Neuronal stem cell (in vitro differentiated cells): ENCODE measurements around the gene PPP3R1.

Source experiments
- DNase-seq: peaks from one replicate; pipeline ENCODE4 v3.0.0-alpha.2; 2013; ENCODE audit warnings: low spot score
- H2AFZ ChIP-seq: one replicate; pipeline ENCODE4 v1.6.1; 2013; ENCODE audit warnings: mild to moderate bottlenecking, low read length, inconsistent platforms
- H2AK5ac ChIP-seq: 2 replicates; pipeline ENCODE4 v1.6.1; 2013; ENCODE audit warnings: low read depth, mild to moderate bottlenecking, inconsistent platforms, low read length, moderate library complexity, mixed read lengths
- H2BK120ac ChIP-seq: 2 replicates; pipeline ENCODE4 v1.6.1; 2013; ENCODE audit warnings: low read depth, mild to moderate bottlenecking, inconsistent platforms, low read length, moderate library complexity, mixed read lengths
- H2BK12ac ChIP-seq: one replicate; pipeline ENCODE4 v1.6.1; 2013; ENCODE audit warnings: low read length, inconsistent platforms
- H2BK15ac ChIP-seq: 2 replicates; pipeline ENCODE4 v1.6.1; 2013; ENCODE audit warnings: mild to moderate bottlenecking, low read length, inconsistent platforms, mixed read lengths
- H2BK5ac ChIP-seq: one replicate; pipeline ENCODE4 v1.6.1; 2013; ENCODE audit warnings: inconsistent platforms, mild to moderate bottlenecking, low read length, moderate library complexity
- H3K14ac ChIP-seq: one replicate; pipeline ENCODE4 v1.6.1; 2013; ENCODE audit warnings: low read length, inconsistent platforms
- H3K18ac ChIP-seq: 2 replicates; pipeline ENCODE4 v1.6.1; 2013; ENCODE audit warnings: low read length, inconsistent platforms
- H3K23ac ChIP-seq: 2 replicates; pipeline ENCODE4 v1.6.1; 2013; ENCODE audit warnings: low read depth, mild to moderate bottlenecking, mixed read lengths, low read length, inconsistent platforms; ENCODE audit not compliant: poor library complexity
- H3K27ac ChIP-seq: replicated peaks from 3 replicates; pipeline ENCODE4 v1.5.1; 2013; ENCODE audit warnings: low read length, inconsistent platforms
- H3K27me3 ChIP-seq, 3 experiments: 2 replicates each; pipeline ENCODE4 v1.6.1; 2013; ENCODE audit warnings: low read length in 3 of 3, mild to moderate bottlenecking in 2 of 3, inconsistent platforms in 1 of 3, low read depth in 1 of 3, mixed read lengths in 1 of 3, moderate library complexity in 1 of 3; ENCODE audit not compliant: control insufficient read depth in 3 of 3, insufficient read depth in 3 of 3
- H3K36me3 ChIP-seq, 2 donors: replicated peaks in 1 of 2; 2 replicates each; pipeline ENCODE4 v1.6.1; 2013; ENCODE audit warnings: low read length in 2 of 2; ENCODE audit not compliant: control insufficient read depth in 2 of 2, insufficient read depth in 2 of 2
- H3K4ac ChIP-seq: 2 replicates; pipeline ENCODE4 v1.6.1; 2013; ENCODE audit warnings: inconsistent platforms, mild to moderate bottlenecking, low read length, moderate library complexity
- H3K4me1 ChIP-seq, 2 donors: 1 replicate in 1 of 2; 2 replicates in 1 of 2; pipeline ENCODE4 v1.6.1; 2013; ENCODE audit warnings: low read length in 2 of 2, low read depth in 1 of 2; ENCODE audit not compliant: control insufficient read depth in 2 of 2, insufficient read depth in 1 of 2
- H3K4me2 ChIP-seq: one replicate; pipeline ENCODE4 v1.6.1; 2013; ENCODE audit warnings: mild to moderate bottlenecking, low read length, inconsistent platforms; ENCODE audit not compliant: insufficient read depth, poor library complexity, severe bottlenecking
- H3K4me3 ChIP-seq, 2 donors: 2 replicates each; pipeline ENCODE4 v1.5.1; 2013; ENCODE audit warnings: low read length in 2 of 2, mild to moderate bottlenecking in 2 of 2, inconsistent platforms in 1 of 2, moderate library complexity in 1 of 2
- H3K79me1 ChIP-seq: one replicate; pipeline ENCODE4 v1.6.1; 2013; ENCODE audit warnings: low read depth, mild to moderate bottlenecking, inconsistent platforms, low read length, moderate library complexity
- H3K9ac ChIP-seq: one replicate; pipeline ENCODE4 v1.6.1; 2013; ENCODE audit warnings: mild to moderate bottlenecking, low read depth, low read length, inconsistent platforms; ENCODE audit not compliant: poor library complexity
- H3K9me3 ChIP-seq, 2 donors: replicated peaks in 1 of 2; 2 replicates each; pipeline versions ENCODE3 to v1.6.1; 2013; ENCODE audit warnings: low read length in 2 of 2, mild to moderate bottlenecking in 2 of 2, inconsistent platforms in 1 of 2, low read depth in 1 of 2, mixed read lengths in 1 of 2, moderate library complexity in 1 of 2; ENCODE audit not compliant: control insufficient read depth in 2 of 2, insufficient read depth in 1 of 2
- H4K8ac ChIP-seq: one replicate; pipeline ENCODE4 v1.6.1; 2013; ENCODE audit warnings: low read depth, mild to moderate bottlenecking, inconsistent platforms, low read length, moderate library complexity
- H4K91ac ChIP-seq: one replicate; pipeline ENCODE4 v1.6.1; 2013; ENCODE audit warnings: low read length, low read depth, mild to moderate bottlenecking, inconsistent platforms; ENCODE audit not compliant: poor library complexity
- WGBS, 2 donors: extraction: QIAGEN DNeasy Blood & Tissue Kit; methylation state at CpG; one replicate each; pipeline ENCODE4 v1.1.7; 2013; ENCODE audit warnings: missing lambda C conversion rate in 2 of 2, mixed read lengths in 1 of 2; ENCODE audit not compliant: insufficient read length in 2 of 2, insufficient replicate concordance in 1 of 2; ENCODE audit errors: extremely low coverage in 2 of 2; 5-methylcytosine and 5-hydroxymethylcytosine counted together

Gene PPP3R1

DNA sequence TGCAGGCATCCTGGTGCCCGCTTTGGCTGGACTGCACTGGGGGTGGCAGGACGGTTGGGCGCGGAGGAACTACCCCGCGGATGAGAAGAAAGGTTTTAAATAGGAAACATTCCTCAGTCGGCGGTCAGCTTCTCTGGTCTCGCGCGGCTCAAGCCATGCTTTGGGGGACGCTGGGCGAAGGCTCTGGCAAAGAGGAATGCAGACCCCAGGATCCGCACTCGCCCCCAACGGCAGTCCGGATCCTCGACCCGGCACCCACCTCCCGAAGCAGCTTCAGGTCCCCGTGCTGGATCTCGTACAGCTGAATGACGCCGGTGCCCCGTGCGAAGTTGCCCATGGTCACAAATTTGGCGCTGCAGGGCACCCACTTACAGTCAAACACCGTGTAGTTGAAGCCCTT is 95.3 kb downstream of the PPP3R1 start:
- whole genome bisulfite sequencing, 2 donors = no CpG with 5 or more reads among the region's 28 CpGs
- H3K79me1 ChIP-seq = peaks cover 3% of the 10 kb centered on the region
- H3K27me3 ChIP-seq = no peaks in the 10 kb centered on the region
- H3K4me2 ChIP-seq = peak overlapping the region; percentile 92
- no peak for DNase-seq
- peak overlapping the region; percentile 48 for H3K23ac ChIP-seq
- peak overlapping the region; percentile 91 for H2AFZ ChIP-seq
- no peak overlapping the region for H2BK12ac ChIP-seq
- H3K9me3 ChIP-seq = no peaks in the 10 kb centered on the region
- H4K91ac ChIP-seq = no peak overlapping the region
- no peak overlapping the region for H3K4ac ChIP-seq
- peak overlapping the region; percentile 86 for H3K18ac ChIP-seq
- peak overlapping the region; percentile 74 to 86 for H3K4me3 ChIP-seq
- peaks cover 5 to 29% of the 10 kb centered on the region in 2 donors for H3K36me3 ChIP-seq
- H3K14ac ChIP-seq = no peak overlapping the region
- H3K4me1 ChIP-seq = peaks cover 0 to 3% of the 10 kb centered on the region in 2 donors
- peak overlapping the region; percentile 62 for H3K27ac ChIP-seq
- H4K8ac ChIP-seq = no peak overlapping the region
- peak overlapping the region; percentile 27 for H2AK5ac ChIP-seq
- peak overlapping the region; percentile 90 for H3K9ac ChIP-seq
- no peak overlapping the region for H2BK5ac ChIP-seq
- H2BK15ac ChIP-seq = no peak overlapping the region
- no peak overlapping the region for H2BK120ac ChIP-seq

GRCh38 chr2:68156419-68156818 is 95.9 kb downstream of the PPP3R1 start:
- Histone ChIP-seq H2BK15ac (no peak overlapping the region), H3K23ac (no peak overlapping the region), H3K9me3 (no peaks in the 10 kb centered on the region), H2BK120ac (no peak overlapping the region), H3K79me1 (peaks cover 3% of the 10 kb centered on the region), H3K4me3 (peak overlapping the region; percentile 74 to 86), H3K27ac (no peak overlapping the region), H2AFZ (peak overlapping the region; percentile 91), H2AK5ac (no peak overlapping the region), H3K4me1 (peaks cover 0 to 3% of the 10 kb centered on the region in 2 donors), H3K18ac (no peak overlapping the region), H3K9ac (no peak overlapping the region), H2BK12ac (no peak overlapping the region), H3K27me3 (no peaks in the 10 kb centered on the region), H4K91ac (no peak overlapping the region), H4K8ac (no peak overlapping the region), H3K4ac (no peak overlapping the region), H3K4me2 (peak overlapping the region; percentile 92), H2BK5ac (no peak overlapping the region), H3K14ac (no peak overlapping the region), H3K36me3 (peaks cover 4 to 23% of the 10 kb centered on the region in 2 donors)
- no peak for DNase-seq
- no CpG with 5 or more reads among the region's 3 CpGs for WGBS, 2 donors

DNA sequence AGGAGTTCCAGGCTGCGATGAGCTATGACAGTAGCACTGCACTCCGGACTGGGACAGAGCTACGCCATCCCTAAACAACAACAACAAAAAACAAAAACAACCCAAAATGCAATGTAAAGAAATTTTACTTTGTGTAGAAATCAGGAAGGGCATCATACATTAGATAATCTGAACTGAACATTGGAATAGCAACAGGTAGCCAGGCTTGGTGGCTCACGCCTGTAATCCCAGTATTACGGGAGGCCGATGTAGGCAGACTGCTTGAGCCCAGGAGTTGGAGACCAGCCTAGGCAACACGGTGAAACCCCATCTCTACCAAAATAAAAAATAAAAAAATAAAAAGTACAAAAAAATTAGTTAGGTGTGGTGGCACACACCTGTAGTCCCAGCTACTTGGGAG is 96.7 kb downstream of the PPP3R1 start:
- Histone ChIP-seq H3K23ac (no peak overlapping the region), H3K36me3 (peaks cover 0 to 15% of the 10 kb centered on the region in 2 donors), H3K79me1 (peaks cover 3% of the 10 kb centered on the region), H3K4me2 (no peak overlapping the region), H2AK5ac (no peak overlapping the region), H4K91ac (no peak overlapping the region), H3K9me3 (no peaks in the 10 kb centered on the region), H3K27ac (no peak overlapping the region), H2AFZ (no peak overlapping the region), H3K9ac (no peak overlapping the region), H3K27me3 (no peaks in the 10 kb centered on the region), H3K14ac (no peak overlapping the region), H4K8ac (no peak overlapping the region), H3K4me1 (peaks cover 0 to 3% of the 10 kb centered on the region in 2 donors), H3K4ac (no peak overlapping the region), H2BK12ac (no peak overlapping the region), H3K4me3 (no peak overlapping the region), H2BK120ac (no peak overlapping the region), H3K18ac (no peak overlapping the region), H2BK5ac (no peak overlapping the region), H2BK15ac (no peak overlapping the region)
- no CpG with 5 or more reads among the region's 7 CpGs for WGBS, 2 donors
- DNase-seq = no peak

DNA sequence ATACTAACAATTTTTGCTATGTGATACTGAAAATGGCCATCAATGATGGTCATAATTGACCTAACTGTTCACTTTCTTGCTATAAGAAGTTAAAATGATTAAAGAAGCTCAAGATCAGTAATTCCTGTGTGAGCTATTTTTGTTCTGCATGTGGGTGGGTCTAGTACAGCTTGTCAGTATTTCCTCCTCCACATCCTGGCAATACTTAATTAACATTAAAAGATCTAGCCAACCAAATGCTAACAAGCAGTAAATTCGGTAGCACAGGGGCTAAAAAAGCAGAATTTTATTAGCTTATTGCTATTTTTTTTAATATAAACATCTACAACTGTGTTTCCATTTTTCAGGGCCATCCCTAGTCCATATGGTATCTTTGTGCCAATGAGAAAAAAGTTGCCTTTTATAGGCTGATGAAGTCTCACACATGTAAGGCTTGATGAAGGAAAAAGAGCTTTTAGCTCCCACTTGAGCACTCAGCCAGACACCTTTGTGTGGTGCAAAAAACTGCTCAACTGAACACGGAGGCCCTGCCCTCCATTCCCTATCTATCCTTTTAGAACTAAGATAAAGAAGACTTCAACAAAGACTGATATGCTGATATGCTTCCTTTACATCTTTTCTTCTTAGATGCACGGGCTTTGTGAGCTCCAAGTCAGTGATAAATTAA is 99.5 kb downstream of the PPP3R1 start:
- H4K8ac ChIP-seq = no peak overlapping the region
- no peaks in the 10 kb centered on the region for H3K9me3 ChIP-seq
- no peak for DNase-seq
- no peak overlapping the region for H3K4ac ChIP-seq
- H3K9ac ChIP-seq = no peak overlapping the region
- H3K27ac ChIP-seq = no peak overlapping the region
- H3K79me1 ChIP-seq = peaks cover 3% of the 10 kb centered on the region
- H2BK120ac ChIP-seq = no peak overlapping the region
- WGBS, 2 donors = no CpG with 5 or more reads among the region's 3 CpGs
- H2AFZ ChIP-seq = no peak overlapping the region
- H2BK12ac ChIP-seq = no peak overlapping the region
- no peak overlapping the region for H3K23ac ChIP-seq
- H2BK15ac ChIP-seq = no peak overlapping the region
- no peak overlapping the region for H2AK5ac ChIP-seq
- peaks cover 0 to 5% of the 10 kb centered on the region in 2 donors for H3K36me3 ChIP-seq
- H3K4me2 ChIP-seq = no peak overlapping the region
- no peak overlapping the region for H2BK5ac ChIP-seq
- H3K27me3 ChIP-seq = no peaks in the 10 kb centered on the region
- H4K91ac ChIP-seq = no peak overlapping the region
- peaks cover 0 to 3% of the 10 kb centered on the region in 2 donors for H3K4me1 ChIP-seq
- H3K14ac ChIP-seq = no peak overlapping the region
- H3K4me3 ChIP-seq = no peak overlapping the region
- no peak overlapping the region for H3K18ac ChIP-seq
